HG03571 (cell line): ENCODE results near the gene PARM1.

ENCODE experiments used
- ATAC-seq: cut with Tn5 transposase; IDR thresholded peaks from one replicate; pipeline ENCODE4 v1.9.1; 2021; ENCODE audit not compliant: unreplicated experiment

The PARM1 gene

DNA sequence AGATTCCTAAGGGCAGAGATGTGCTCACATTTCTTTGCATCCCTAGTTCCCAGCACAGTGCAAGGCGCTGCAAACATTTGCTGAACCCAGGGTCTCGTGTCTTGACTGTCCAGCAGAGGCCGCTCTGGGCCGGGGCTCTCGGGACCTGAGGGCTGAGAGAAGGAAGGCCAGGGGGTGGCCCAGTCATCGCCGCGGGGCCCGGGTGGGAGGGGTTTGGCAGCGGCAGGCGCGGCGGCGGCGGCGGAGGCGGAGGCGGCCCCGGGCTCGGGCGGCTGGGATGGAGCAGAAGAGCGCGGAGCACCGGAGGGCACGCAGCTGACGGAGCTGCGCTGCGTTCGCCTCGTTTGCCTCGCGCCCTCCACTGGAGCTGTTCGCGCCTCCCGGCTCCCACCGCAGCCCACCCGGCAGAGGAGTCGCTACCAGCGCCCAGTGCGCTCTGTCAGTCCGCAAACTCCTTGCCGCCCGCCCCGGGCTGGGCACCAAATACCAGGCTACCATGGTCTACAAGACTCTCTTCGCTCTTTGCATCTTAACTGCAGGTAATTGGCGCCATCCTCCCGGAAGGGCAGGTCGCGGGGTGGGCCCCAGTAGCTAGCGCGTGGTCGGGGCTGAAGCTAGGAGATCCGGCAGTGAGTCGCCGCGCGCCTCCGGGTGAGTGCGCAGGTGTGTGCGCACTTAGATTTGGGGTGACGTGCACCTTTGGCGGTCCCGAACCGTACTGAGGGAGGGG is at the start of gene PARM1:
PARM1 (plus strand) TSS at position 285 of the 730 bp plus-strand sequence; CDS start at position 497, 212 bp downstream.
- ATAC-seq: peak; percentile 74

DNA sequence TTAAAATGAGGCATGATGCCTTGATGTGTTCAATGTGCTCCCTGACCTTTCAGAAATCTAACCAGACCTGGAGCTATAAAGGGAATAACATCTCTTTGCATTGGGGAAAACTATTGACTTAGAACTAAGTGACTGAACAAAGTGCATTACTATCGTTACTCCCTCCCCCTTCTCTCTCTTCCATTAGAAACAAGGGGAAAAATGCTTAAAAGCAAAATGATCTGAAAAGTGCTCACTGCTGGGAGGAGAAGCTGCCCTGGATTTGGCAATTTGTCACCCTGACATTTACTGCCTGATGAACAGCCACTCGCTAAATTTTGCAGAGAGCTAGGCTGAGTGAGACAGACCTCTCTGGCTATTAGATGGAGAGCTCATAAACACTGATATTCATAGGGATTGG is 48.6 kb upstream of the PARM1 start:
- ATAC-seq: no peak

GRCh38 chr4:74886484-74886883 is 46.4 kb upstream of the PARM1 start:
- ATAC-seq: no peak

- ATAC-seq: no peak
Observed at GRCh38 chr4:74890341-74890740, 42.6 kb upstream of the PARM1 start.

DNA sequence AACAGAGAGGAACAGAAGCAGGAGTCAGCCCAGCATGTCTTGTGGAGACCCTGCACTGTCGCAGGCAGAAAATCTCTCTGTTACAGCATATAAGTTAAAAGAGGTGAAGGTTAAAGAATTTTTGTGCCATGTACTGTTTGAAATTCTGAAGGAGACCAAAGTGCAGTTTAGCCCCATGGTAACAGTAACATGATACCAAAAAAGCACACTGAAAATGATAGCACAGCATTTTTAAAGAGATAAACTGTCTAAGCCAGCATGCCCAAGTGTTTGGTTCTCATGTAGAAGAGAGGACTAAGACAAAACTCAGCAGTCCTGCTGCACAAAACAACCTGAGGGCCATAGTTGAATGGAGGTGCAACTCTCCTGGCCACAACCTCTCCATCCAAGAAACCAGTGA is 41.9 kb upstream of the PARM1 start:
- ATAC-seq: no peak

DNA sequence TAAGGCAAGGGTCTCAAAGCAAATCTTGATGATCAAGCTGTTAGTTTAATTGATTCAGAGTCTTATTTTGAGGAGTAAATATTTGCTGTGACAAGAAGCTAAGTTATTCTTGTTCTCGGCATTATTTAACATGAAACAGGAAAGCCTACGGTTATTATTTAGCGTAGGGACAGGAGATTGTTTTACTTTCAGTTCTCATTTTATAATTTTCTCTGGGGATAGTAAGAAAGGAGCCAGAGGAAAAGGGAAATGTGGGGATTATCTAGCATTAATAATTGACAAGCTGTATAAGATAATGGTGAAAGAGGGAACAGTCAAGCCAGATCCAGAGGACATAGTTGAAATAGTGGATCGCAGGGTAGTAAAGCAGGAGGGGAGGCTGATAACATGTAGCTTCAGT is 39.7 kb upstream of the PARM1 start:
- no peak for ATAC-seq

DNA sequence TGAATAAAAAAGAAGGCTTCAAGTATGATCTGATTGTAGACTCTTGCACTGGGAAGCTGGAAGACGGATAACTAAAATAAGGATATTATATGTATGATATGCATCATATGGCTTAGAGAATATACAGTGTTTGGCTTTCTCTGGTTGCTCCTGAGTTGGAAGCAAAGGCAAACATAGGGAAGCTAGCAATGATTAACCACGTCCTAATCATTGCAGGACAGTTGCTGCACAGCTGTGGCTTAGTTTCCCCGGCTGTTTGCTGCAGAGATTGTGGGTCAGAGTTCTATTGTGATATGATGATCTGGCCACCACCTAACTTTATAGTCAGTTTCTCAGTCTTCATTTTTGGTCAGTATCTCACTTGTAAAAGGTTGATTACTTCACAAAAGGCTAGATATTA is 36.3 kb upstream of the PARM1 start:
- no peak for ATAC-seq

DNA sequence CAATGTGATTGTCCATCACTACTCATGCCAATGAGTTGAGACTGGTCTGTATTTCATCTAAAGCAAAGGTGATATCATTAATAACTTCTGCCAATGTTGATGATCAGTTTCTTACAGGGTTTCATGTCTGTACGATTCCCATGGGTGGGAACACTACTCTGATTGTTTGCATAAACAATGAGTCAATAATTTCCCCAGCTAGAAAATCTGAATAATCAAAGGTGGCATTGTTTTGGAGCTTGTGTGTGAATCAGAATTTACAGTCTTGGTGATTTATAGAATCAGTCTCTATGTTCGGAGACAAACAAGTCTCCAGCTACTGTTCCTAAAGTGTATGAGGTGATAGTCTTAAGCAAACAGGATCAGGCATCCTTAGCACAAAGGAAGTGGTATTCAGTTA is 35.5 kb upstream of the PARM1 start:
- no peak for ATAC-seq

DNA sequence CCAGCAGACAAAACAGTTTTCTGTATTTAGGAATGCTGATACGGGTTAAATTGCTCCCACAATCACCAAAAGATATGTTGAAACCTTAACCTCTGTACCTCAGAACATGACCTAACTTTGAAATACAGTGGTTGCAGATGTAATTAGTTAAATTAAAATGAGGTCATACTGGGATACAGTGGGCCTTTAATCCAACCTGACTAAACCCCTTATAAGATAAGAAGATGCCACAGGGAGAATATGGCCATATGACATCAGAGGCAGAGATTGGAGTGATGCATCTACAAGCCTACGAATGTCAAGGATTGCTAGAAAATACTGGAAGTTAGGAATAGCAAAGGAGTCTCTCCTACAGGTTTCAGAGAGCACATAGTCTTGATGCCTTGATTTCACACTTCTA is 32.1 kb upstream of the PARM1 start:
- ATAC-seq: no peak

DNA sequence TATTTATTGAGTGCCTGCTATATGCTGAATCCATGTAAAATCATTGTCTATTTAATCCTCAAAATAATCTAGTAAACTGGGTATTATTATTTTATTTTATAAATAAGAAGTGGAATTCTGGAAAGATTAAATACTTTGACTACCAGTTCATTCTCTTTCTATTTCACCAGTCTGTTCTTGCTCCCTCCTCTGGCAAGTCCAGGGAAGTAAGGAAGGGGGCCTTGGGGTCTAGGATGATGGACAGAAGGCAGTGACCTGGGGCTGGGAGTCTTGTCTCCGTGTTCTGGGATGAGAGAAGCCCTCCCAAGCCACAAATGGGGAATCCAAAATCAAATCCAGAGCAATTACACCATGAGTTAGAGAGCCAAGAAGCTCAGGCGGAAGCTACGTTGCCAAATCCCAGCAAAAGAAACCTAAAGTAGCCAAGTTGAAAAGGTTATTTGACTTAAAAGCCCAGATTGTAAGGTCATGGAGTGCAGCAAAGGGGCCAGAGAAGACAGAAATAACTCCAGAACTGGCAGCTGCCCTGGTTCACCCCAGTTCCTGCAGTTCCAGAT is 28.3 kb upstream of the PARM1 start:
- ATAC-seq: no peak

- ATAC-seq: no peak
Observed at GRCh38 chr4:74906771-74907170, 26.1 kb upstream of the PARM1 start.

GRCh38 chr4:74919783-74920182 is 13.1 kb upstream of the PARM1 start:
- peak; percentile 77 for ATAC-seq

- ATAC-seq: no peak
Observed at GRCh38 chr4:74920704-74921103, 12.2 kb upstream of the PARM1 start.

GRCh38 chr4:74921490-74921889 is 11.4 kb upstream of the PARM1 start:
- no peak for ATAC-seq

- ATAC-seq: no peak
Observed at GRCh38 chr4:74926007-74926406, 6.9 kb upstream of the PARM1 start.

GRCh38 chr4:74930162-74930561 is 2.8 kb upstream of the PARM1 start:
- ATAC-seq: peak; percentile 49

DNA sequence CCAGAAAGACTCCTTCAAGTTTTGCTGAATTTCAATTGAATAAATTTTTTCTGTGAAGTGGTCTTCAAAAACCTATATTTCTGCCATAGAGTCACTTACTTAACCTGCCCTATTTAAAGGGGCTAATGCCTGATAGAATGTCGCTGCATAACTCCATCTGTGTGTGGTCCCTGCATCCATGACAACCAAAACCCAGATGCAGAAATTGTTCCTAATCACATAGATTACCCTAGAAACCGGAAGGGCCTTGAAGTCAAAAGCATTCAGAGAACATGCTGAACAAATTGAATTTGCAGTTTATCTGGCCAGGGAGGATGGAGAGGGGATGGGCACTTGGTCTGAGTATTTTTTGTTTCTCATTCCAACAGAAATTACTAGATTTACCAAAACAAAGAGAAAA is 1.5 kb upstream of the PARM1 start:
- ATAC-seq: no peak

DNA sequence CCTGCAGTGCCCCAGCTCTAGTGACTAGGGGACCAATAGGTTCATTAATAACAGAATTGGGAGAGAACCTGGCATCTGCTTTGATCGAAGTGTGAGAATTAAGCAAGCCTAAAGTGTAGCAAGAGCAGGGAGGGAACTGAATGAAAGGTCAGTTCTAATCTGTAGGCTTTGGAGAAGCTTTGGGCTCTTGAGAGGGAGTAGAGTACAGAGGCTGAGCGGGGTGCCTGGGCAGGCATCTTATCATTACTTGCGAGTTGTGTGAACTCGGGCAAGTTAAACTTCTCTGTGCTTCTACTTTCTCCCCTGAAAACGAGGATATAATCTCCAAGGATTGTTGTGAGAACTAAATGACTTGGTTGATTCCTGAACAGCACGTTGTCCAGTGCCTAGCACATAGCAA is 906 bp upstream of the PARM1 start:
- ATAC-seq: no peak

DNA sequence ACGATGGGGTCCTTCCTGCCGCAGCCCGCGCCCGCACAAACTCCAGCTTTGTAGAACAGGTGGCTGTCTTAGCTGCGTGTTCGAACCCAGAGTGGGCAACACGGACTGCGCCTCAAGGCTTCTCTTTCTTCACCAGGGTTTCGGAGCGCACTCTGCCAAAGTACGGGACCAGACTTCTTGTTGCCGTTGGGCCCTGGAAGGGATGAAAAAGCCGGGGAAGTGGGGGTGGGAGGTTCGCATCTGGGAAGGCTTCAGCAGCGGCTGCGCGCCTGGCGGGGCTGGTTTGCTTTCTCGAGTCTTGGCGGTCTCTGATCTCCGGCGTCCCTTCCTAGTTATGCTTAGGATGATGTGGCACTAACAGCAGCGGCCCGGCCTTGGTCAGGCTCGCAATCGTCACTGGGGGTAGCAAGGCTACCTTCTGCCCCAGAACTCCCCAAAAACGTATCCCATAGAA is 673 bp downstream of the PARM1 start:
- no peak for ATAC-seq

DNA sequence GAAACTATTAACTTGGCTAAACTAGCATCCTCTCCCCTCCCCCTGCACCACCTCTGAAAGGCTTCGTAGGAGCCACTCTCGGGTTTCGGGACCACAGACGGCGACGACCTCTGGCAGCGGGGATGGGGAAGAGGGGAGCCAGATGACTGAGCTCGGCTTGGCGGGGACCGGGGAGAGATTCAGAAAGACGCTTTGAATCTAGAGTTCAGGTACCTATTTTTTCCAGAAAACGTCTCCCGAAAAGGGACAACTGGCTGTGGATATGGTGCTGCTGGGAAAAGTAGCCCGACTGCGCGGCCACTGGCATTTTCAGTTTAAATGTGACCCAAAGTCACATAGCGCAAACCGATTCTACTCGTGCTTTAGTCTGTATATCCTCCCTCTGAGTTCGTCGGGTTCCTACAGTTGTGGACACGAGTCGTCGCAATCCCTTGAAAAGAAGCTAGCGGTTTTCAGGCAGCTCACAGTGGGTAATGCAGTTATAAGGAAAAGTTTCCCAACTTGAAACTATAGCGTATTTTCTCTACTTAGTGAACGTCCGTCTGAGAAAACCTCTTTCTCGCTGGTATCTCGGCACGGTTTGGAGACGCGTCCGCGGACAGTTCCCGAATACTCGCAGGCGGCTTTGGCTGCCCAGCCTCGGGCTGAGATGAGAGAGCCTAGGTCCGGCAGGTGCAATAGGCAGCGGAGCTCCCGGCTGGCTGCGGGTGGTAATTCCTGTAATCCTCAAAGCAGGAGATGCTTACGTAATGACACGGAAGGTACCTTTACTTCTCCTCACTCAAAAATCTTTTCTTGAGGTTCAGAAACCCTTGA is 1.3 kb downstream of the PARM1 start:
- no peak for ATAC-seq

DNA sequence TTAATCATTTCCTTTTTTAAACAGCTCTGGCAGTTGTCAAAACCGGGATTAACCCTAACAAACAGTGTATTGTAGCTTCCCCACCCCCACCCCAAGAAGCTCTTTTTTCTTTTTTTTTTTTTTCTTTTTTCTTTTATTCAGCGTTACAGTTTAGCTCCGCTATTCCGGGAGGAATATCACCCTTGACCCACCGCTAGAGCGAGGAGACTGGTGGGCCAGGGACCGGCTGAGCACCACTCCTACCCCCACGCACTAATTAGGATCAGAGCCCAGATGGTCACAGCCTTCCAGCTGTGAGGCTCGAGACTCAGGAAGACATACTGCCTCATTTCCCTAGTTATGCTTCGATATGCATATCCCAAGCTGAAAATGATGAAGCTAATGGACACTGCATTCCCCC is 2.0 kb downstream of the PARM1 start:
- ATAC-seq: no peak

DNA sequence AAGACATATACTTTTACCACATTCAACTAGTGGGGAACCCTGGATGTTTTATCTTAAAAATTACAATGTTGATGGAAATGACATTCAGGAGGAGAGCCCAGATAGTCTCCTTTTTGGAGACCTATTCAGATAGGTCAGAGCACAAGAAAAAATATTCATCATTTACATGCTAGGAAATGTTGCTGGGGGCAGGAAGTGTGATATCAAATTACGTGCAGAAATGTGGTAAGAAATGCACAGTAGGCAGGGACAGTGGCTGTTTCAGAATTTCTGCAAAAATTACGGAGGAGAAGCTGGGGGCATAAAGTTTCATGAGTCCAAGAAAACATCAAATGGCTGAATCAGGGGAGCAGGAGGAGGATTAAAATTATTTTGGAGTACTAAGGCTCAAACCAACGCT is 8.2 kb downstream of the PARM1 start:
- no peak for ATAC-seq
